ENCODE measurements around the gene RNASE11. TPM values are rescaled to one million over a fixed set of nuclear protein-coding genes. Genes with fewer than 3 reads are reported as not detected.

Gene RNASE11
- total RNA-seq, 1 experiment from 2014 or later: not detected

DNA sequence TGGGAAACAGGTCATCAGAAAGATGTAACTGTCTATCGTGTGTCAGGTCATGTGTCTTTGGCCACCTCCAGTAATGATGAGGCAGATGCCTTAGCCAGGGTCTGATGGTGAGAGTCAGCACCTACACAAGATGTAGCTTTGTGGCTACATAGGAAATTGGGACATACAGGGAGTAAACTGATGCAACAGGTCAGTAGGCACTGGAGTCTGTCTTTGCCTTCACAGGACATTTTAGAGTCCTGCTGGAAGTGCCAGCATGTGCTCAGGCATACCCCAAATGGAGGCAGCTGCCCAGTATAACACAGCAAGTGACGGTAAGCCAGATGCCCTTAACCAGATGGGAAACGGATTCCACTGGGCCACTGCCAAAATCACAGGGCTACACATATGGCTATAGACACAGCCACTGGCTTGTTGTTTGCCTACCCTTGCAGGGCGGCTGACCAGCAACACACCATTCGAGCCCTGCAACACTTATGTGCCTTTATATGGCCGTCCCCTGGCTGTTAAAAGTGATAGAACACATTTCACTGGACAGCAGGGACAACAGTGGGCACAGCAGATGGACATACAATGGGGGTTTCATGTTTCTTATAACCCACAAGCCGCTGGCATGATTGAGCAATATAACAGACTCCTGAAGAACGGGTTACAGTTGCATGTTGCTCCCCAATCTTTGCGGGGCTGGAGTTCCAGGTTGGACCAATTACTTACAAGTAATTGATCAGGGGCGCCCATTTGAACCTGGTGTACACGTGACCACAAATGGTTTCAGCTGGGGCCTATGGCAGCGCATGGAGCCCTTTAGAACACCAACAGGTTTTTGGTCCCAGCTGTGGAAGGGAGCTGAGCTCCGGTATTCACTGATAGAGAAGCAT lies 16.3 kb upstream of the RNASE11 start:
- Histone ChIP-seq H3K4me1 (no peaks in the 10 kb centered on the region), H3K27me3 (replicated peaks; ENCODE audit: control insufficient read depth, insufficient read depth, low read length) (no peaks in the 10 kb centered on the region), H3K36me3 (ENCODE audit: control insufficient read depth, insufficient read depth, low read length) (no peaks in the 10 kb centered on the region), H3K9me3 (no peaks in the 10 kb centered on the region), H3K4me3 (ENCODE audit: low read depth, low read length) (no peak overlapping the region)
- ChIA-PET POLR2A (no interaction called here), CTCF (no interaction called here)
- intact Hi-C loops (cut with micrococcal nuclease; ENCODE audit: unreplicated experiment): no loop called here
- no peaks in the 10 kb centered on the region for H3K27me3 Mint-ChIP-seq (ENCODE audit: insufficient read depth, unreplicated experiment)
- TF ChIP-seq, protein P1, sequence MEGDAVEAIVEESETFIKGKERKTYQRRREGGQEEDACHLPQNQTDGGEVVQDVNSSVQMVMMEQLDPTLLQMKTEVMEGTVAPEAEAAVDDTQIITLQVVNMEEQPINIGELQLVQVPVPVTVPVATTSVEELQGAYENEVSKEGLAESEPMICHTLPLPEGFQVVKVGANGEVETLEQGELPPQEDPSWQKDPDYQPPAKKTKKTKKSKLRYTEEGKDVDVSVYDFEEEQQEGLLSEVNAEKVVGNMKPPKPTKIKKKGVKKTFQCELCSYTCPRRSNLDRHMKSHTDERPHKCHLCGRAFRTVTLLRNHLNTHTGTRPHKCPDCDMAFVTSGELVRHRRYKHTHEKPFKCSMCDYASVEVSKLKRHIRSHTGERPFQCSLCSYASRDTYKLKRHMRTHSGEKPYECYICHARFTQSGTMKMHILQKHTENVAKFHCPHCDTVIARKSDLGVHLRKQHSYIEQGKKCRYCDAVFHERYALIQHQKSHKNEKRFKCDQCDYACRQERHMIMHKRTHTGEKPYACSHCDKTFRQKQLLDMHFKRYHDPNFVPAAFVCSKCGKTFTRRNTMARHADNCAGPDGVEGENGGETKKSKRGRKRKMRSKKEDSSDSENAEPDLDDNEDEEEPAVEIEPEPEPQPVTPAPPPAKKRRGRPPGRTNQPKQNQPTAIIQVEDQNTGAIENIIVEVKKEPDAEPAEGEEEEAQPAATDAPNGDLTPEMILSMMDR (IDR thresholded peaks at IDR 0.05; ENCODE audit: insufficient read depth in 1 of 2, low read depth in 1 of 2, low read length in 1 of 2, severe bottlenecking in 1 of 2, unreplicated experiment in 1 of 2): no peak
- no peak for DNase-seq
- H3K27ac Mint-ChIP-seq (ENCODE audit: unreplicated experiment): no peak overlapping the region
- peaks cover 6% of the 10 kb centered on the region for H3K4me1 Mint-ChIP-seq (ENCODE audit: low read depth, unreplicated experiment)
- no TSS peak for BruUV-seq (replicated peaks)
- H3K4me3 Mint-ChIP-seq (ENCODE audit: unreplicated experiment): no peak overlapping the region
- no peaks in the 10 kb centered on the region for H3K9me3 Mint-ChIP-seq (ENCODE audit: unreplicated experiment)
- no peaks in the 10 kb centered on the region for H3K36me3 Mint-ChIP-seq (ENCODE audit: insufficient read depth, unreplicated experiment)

DNA sequence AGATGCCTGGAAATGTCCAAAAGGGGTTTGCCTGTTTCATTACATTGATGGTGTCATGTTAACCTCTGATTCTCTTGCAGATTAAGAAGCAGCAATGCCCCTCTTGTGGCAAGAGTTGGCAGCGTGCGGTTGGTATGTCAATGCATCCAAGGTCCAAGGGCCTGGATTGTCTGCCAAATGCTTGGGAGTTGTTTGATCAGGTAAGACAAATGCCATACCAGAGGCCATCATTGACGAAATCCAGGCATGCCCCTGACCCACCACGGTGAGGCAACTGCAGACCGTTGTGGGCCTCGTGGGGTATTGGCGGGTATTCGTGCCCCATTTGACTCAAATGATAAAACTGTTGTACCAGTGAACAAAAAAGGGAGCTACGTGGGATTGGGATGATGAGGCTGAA lies 14.8 kb upstream of the RNASE11 start:
- Histone ChIP-seq H3K27me3 (replicated peaks; ENCODE audit: control insufficient read depth, insufficient read depth, low read length) (no peaks in the 10 kb centered on the region), H3K4me3 (ENCODE audit: low read depth, low read length) (no peak overlapping the region), H3K36me3 (ENCODE audit: control insufficient read depth, insufficient read depth, low read length) (no peaks in the 10 kb centered on the region), H3K9me3 (no peaks in the 10 kb centered on the region), H3K4me1 (no peaks in the 10 kb centered on the region)
- no peaks in the 10 kb centered on the region for H3K4me1 Mint-ChIP-seq (ENCODE audit: low read depth, unreplicated experiment)
- no peak overlapping the region for H3K27ac Mint-ChIP-seq (ENCODE audit: unreplicated experiment)
- no peaks in the 10 kb centered on the region for H3K27me3 Mint-ChIP-seq (ENCODE audit: insufficient read depth, unreplicated experiment)
- no peak overlapping the region for H3K4me3 Mint-ChIP-seq (ENCODE audit: unreplicated experiment)
- H3K36me3 Mint-ChIP-seq (ENCODE audit: insufficient read depth, unreplicated experiment): no peaks in the 10 kb centered on the region
- TF ChIP-seq, protein P1 (IDR thresholded peaks at IDR 0.05; ENCODE audit: insufficient read depth in 1 of 2, low read depth in 1 of 2, low read length in 1 of 2, severe bottlenecking in 1 of 2, unreplicated experiment in 1 of 2): no peak
- DNase-seq: no peak
- CTCF ChIA-PET: no interaction called here
- intact Hi-C loops (cut with micrococcal nuclease; ENCODE audit: unreplicated experiment): no loop called here
- POLR2A ChIA-PET: no interaction called here
- H3K9me3 Mint-ChIP-seq (ENCODE audit: unreplicated experiment): no peaks in the 10 kb centered on the region
- no TSS peak for BruUV-seq (replicated peaks)

DNA sequence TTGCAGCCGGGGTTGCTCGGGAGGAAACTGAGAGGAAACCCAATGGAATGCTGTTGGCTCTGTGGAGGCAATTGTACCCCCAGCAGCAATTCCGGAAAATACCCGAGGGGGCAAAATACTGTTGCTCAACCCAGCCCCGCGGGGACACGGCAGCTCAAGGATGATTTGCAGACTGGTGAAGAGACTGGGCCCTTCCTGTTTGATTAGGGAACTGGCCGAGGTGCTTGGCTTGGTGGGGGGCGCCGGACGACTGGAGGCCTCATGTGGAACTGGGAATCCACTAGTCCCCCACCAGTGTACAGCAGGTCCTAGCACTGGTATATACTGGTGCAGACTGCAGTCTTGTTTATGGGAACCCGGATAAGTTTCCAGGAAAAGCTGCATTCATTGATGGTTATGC lies 13.7 kb upstream of the RNASE11 start:
- Histone ChIP-seq H3K4me3 (ENCODE audit: low read depth, low read length) (no peak overlapping the region), H3K27me3 (replicated peaks; ENCODE audit: control insufficient read depth, insufficient read depth, low read length) (no peaks in the 10 kb centered on the region), H3K9me3 (no peaks in the 10 kb centered on the region), H3K36me3 (ENCODE audit: control insufficient read depth, insufficient read depth, low read length) (no peaks in the 10 kb centered on the region), H3K4me1 (no peaks in the 10 kb centered on the region)
- no TSS peak for BruUV-seq (replicated peaks)
- no peak for DNase-seq
- CTCF ChIA-PET: no interaction called here
- intact Hi-C loops (cut with micrococcal nuclease; ENCODE audit: unreplicated experiment): no loop called here
- TF ChIP-seq, protein P1 (IDR thresholded peaks at IDR 0.05; ENCODE audit: insufficient read depth in 1 of 2, low read depth in 1 of 2, low read length in 1 of 2, severe bottlenecking in 1 of 2, unreplicated experiment in 1 of 2): no peak
- no peak overlapping the region for H3K4me3 Mint-ChIP-seq (ENCODE audit: unreplicated experiment)
- POLR2A ChIA-PET: no interaction called here
- H3K4me1 Mint-ChIP-seq (ENCODE audit: low read depth, unreplicated experiment): no peaks in the 10 kb centered on the region
- no peak overlapping the region for H3K27ac Mint-ChIP-seq (ENCODE audit: unreplicated experiment)
- no peaks in the 10 kb centered on the region for H3K36me3 Mint-ChIP-seq (ENCODE audit: insufficient read depth, unreplicated experiment)
- H3K27me3 Mint-ChIP-seq (ENCODE audit: insufficient read depth, unreplicated experiment): no peaks in the 10 kb centered on the region
- no peaks in the 10 kb centered on the region for H3K9me3 Mint-ChIP-seq (ENCODE audit: unreplicated experiment)

Measured in Caco-2 (cell line).